HG03457 (cell line): ENCODE data around the gene AOAH.

ENCODE experiments used
- ATAC-seq: cut with Tn5 transposase; IDR thresholded peaks from one replicate; pipeline ENCODE4 v1.9.1; 2021; ENCODE audit warnings: moderate number of reproducible peaks; ENCODE audit not compliant: unreplicated experiment

AOAH gene

GRCh38 chr7:36567699-36568451, 156.4 kb downstream of the AOAH start:
- no peak for ATAC-seq

GRCh38 chr7:36565792-36566356, 158.4 kb downstream of the AOAH start:
- no peak for ATAC-seq

GRCh38 chr7:36564489-36564888, 159.8 kb downstream of the AOAH start:
- ATAC-seq, result no peak

GRCh38 chr7:36563706-36564327, 160.5 kb downstream of the AOAH start:
- no peak for ATAC-seq

- ATAC-seq, result no peak
These were observed 162.2 kb downstream of the AOAH start for GRCh38 chr7:36562121-36562520.

GRCh38 chr7:36549029-36549428, 175.3 kb downstream of the AOAH start:
- no peak for ATAC-seq

GRCh38 chr7:36547416-36547815, 176.9 kb downstream of the AOAH start:
- ATAC-seq, result no peak

- no peak for ATAC-seq
These were observed 178.0 kb downstream of the AOAH start for GRCh38 chr7:36546331-36546730.

GRCh38 chr7:36545291-36545690, 179.0 kb downstream of the AOAH start:
- no peak for ATAC-seq

- no peak for ATAC-seq
These were observed 186.2 kb downstream of the AOAH start for GRCh38 chr7:36538126-36538525.

GRCh38 chr7:36535866-36536664, 188.2 kb downstream of the AOAH start:
- no peak for ATAC-seq

GRCh38 chr7:36533717-36534116, 190.6 kb downstream of the AOAH start:
- no peak for ATAC-seq

GRCh38 chr7:36532981-36533499, 191.3 kb downstream of the AOAH start:
- ATAC-seq, result no peak

- ATAC-seq, result no peak
These were observed 192.3 kb downstream of the AOAH start for GRCh38 chr7:36531951-36532350.

GRCh38 chr7:36530456-36530855, 193.8 kb downstream of the AOAH start:
- no peak for ATAC-seq

GRCh38 chr7:36527549-36527913, 196.8 kb downstream of the AOAH start:
- ATAC-seq, result no peak

GRCh38 chr7:36526863-36527548, 197.3 kb downstream of the AOAH start:
- ATAC-seq, result peak; percentile 67

- ATAC-seq, result no peak
These were observed 200.8 kb downstream of the AOAH start for GRCh38 chr7:36523371-36524101.

GRCh38 chr7:36522453-36523007, 201.8 kb downstream of the AOAH start:
- no peak for ATAC-seq

- ATAC-seq, result no peak
These were observed 202.4 kb downstream of the AOAH start for GRCh38 chr7:36521911-36522310.
